ENCODE data around the gene C17orf75. TPM values are rescaled to one million over a fixed set of nuclear protein-coding genes. Genes with fewer than 3 reads are reported as not detected.
"Not testable (repeated sequence)": the region's sequence is repeated elsewhere in the genome, so short reads cannot be mapped to it uniquely, and the experiment has no call there.

The C17orf75 gene
- 10 to 100 TPM; 28.8 to 42.7 (median 31.9) TPM for polyA plus RNA-seq (ENCODE audit: insufficient read depth in 1 of 5, insufficient read length in 5 of 5, low replicate concordance in 1 of 5)
- long read RNA-seq, donor 1, transcript C17orf75-202 (10 exons, 1,642 nt) = major isoform, 7 of 8 reads
- long read RNA-seq, donor 1, partial matches to known transcripts = 0 of 8 reads
- long read RNA-seq, donor 1, other reads (novel, unspliced or antisense) = 0 of 8 reads
- long read RNA-seq, donor 2, partial matches to known transcripts = 0 of 2 reads
- long read RNA-seq, donor 2, other reads (novel, unspliced or antisense) = 0 of 2 reads
- long read RNA-seq, donor 3, partial matches to known transcripts = 0 of 4 reads
- long read RNA-seq, donor 3, other reads (novel, unspliced or antisense) = 0 of 4 reads
- long read RNA-seq, donor 4, partial matches to known transcripts = 0 of 3 reads
- long read RNA-seq, donor 4, other reads (novel, unspliced or antisense) = 0 of 3 reads
- long read RNA-seq, donor 5, transcript C17orf75-202 (10 exons, 1,642 nt) = major isoform, 5 of 14 reads
- long read RNA-seq, donor 5, partial matches to known transcripts = 6 of 14 reads
- long read RNA-seq, donor 5, other reads (novel, unspliced or antisense) = 0 of 14 reads
- long read RNA-seq, donor 6, transcript C17orf75-202 (10 exons, 1,642 nt) = major isoform, 5 of 6 reads
- long read RNA-seq, donor 6, partial matches to known transcripts = 0 of 6 reads
- long read RNA-seq, donor 6, other reads (novel, unspliced or antisense) = 0 of 6 reads
- long read RNA-seq, donor 7, transcript C17orf75-202 (10 exons, 1,642 nt) = major isoform, 7 of 359 reads
- long read RNA-seq, donor 7, partial matches to known transcripts = 295 of 359 reads
- long read RNA-seq, donor 7, other reads (novel, unspliced or antisense) = 57 of 359 reads
- long read RNA-seq, donor 8, partial matches to known transcripts = 0 of 2 reads
- long read RNA-seq, donor 8, other reads (novel, unspliced or antisense) = 0 of 2 reads

- DNase-seq = peak; percentile 60 to 70
These were observed at the start of gene C17orf75 for GRCh38 chr17:32341857-32342602. Gene C17orf75 (minus strand): TSS chr17:32342173. CDS start chr17:32342139, 34 bp downstream.

- DNase-seq = no peak
These were observed 46.9 kb upstream of the C17orf75 start for GRCh38 chr17:32388613-32389459.

GRCh38 chr17:32388128-32388527 lies 46.2 kb upstream of the C17orf75 start:
- DNase-seq = not testable (repeated sequence)

GRCh38 chr17:32386844-32387243 lies 44.9 kb upstream of the C17orf75 start:
- DNase-seq = no peak

GRCh38 chr17:32385971-32386370 lies 44.0 kb upstream of the C17orf75 start:
- no peak for DNase-seq

GRCh38 chr17:32385121-32385520 lies 43.1 kb upstream of the C17orf75 start:
- DNase-seq = no peak

- DNase-seq = no peak
These were observed 42.0 kb upstream of the C17orf75 start for GRCh38 chr17:32383926-32384434.

- DNase-seq = no peak
These were observed 40.7 kb upstream of the C17orf75 start for GRCh38 chr17:32382526-32383223.

- DNase-seq = no peak
These were observed 28.5 kb upstream of the C17orf75 start for GRCh38 chr17:32370426-32370825.

- no peak for DNase-seq
These were observed 19.3 kb upstream of the C17orf75 start for GRCh38 chr17:32361270-32361669.

GRCh38 chr17:32357615-32358014 lies 15.6 kb upstream of the C17orf75 start:
- DNase-seq = no peak

GRCh38 chr17:32356750-32357149 lies 14.8 kb upstream of the C17orf75 start:
- no peak for DNase-seq

- DNase-seq = no peak
These were observed 14.4 kb upstream of the C17orf75 start for GRCh38 chr17:32356378-32356743.

GRCh38 chr17:32355649-32356377 lies 13.8 kb upstream of the C17orf75 start:
- no peak for DNase-seq

- not testable (repeated sequence) for DNase-seq
These were observed 10.8 kb upstream of the C17orf75 start for GRCh38 chr17:32352734-32353133.

- DNase-seq = peak in 1 of 2 donors; percentile 55
These were observed 8.9 kb upstream of the C17orf75 start for GRCh38 chr17:32350666-32351418.

GRCh38 chr17:32349854-32350665 lies 8.1 kb upstream of the C17orf75 start, which contains the start of gene ZNF207:
Gene ZNF207 (plus strand): TSS chr17:32350157. CDS start chr17:32350286, 129 bp downstream.
- DNase-seq = peak; percentile 96 to 97
